Body of pancreas (tissue), 4 donors: ENCODE measurements around the gene ATRAID.

Experiments
- POLR2A ChIP-seq, 3 donors: fragments of 450-650 bp; IDR thresholded peaks; one replicate each; pipeline ENCODE4 v1.6.1; 2016; ENCODE audit warnings: antibody characterized with exemption in 3 of 3, mild to moderate bottlenecking in 2 of 3
- TF ChIP-seq, protein P1 (sequence below), 7 experiments: fragments of 450-650 bp in 4 of 7; fragments of 200-600 bp in 3 of 7; sonication (generic) in 3 of 7; IDR thresholded peaks; one replicate each; pipeline ENCODE4 v1.5.1; 2016 to 2019; ENCODE audit warnings: antibody characterized with exemption in 7 of 7

DNA sequence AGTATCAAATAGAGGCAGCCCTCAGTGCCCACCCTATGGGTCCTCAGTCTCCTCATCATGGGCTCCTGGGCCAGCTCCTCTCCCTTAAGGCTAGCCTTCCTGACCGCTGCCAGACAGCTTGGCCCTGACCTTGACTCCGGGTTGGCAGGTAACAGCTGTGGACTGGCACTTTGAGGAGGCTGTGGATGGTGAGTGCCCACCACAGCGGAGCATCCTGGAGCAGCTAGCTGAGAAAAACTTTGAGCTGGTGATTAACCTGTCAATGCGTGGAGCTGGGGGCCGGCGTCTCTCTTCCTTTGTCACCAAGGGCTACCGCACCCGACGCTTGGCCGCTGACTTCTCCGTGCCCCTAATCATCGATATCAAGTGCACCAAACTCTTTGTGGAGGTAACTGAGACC lies 24.3 kb downstream of the ATRAID start:
- TF ChIP-seq, protein P1, sequence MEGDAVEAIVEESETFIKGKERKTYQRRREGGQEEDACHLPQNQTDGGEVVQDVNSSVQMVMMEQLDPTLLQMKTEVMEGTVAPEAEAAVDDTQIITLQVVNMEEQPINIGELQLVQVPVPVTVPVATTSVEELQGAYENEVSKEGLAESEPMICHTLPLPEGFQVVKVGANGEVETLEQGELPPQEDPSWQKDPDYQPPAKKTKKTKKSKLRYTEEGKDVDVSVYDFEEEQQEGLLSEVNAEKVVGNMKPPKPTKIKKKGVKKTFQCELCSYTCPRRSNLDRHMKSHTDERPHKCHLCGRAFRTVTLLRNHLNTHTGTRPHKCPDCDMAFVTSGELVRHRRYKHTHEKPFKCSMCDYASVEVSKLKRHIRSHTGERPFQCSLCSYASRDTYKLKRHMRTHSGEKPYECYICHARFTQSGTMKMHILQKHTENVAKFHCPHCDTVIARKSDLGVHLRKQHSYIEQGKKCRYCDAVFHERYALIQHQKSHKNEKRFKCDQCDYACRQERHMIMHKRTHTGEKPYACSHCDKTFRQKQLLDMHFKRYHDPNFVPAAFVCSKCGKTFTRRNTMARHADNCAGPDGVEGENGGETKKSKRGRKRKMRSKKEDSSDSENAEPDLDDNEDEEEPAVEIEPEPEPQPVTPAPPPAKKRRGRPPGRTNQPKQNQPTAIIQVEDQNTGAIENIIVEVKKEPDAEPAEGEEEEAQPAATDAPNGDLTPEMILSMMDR (IDR thresholded peaks at IDR 0.05): no peak
- TF ChIP-seq POLR2A (IDR thresholded peaks at IDR 0.05): no peak
